AG09309 (cell line): ENCODE measurements around the gene BCAS1.

ENCODE experiments used
- DNase-seq: peaks from one replicate; pipeline ENCODE4 v3.0.0-alpha.2; 2010; ENCODE audit warnings: low read depth
- H3K4me3 ChIP-seq: 2 replicates; pipeline ENCODE4 v1.5.1; 2011; ENCODE audit warnings: mild to moderate bottlenecking, low read depth, low read length, moderate library complexity; ENCODE audit not compliant: control insufficient read depth
- TF ChIP-seq, protein P1 (sequence below): IDR thresholded peaks from 2 replicates; pipeline ENCODE4 v1.5.1; 2011; ENCODE audit warnings: mild to moderate bottlenecking, low read depth, low read length, inconsistent platforms; ENCODE audit not compliant: insufficient read depth, control insufficient read depth; ENCODE audit errors: missing control alignments

BCAS1 gene

DNA sequence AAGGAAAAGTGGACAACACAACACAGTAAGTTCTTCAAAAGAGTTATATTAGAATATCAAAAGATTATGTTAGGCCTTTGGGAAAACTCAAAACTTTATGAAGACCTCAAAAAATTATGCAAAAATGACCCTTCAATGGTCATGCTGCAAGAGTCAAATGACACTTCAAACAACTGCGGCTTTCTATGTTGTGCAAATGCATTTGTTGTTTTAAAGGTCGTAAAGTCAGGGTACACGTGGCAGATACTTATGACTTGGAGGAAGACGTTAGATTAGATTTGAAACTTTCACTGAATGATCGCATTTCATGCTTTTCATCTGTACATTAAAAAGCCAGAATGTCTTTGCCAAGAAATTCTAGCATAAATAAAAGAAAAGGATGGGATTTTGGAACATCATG is 31.4 kb downstream of the BCAS1 start:
- TF ChIP-seq, protein P1, sequence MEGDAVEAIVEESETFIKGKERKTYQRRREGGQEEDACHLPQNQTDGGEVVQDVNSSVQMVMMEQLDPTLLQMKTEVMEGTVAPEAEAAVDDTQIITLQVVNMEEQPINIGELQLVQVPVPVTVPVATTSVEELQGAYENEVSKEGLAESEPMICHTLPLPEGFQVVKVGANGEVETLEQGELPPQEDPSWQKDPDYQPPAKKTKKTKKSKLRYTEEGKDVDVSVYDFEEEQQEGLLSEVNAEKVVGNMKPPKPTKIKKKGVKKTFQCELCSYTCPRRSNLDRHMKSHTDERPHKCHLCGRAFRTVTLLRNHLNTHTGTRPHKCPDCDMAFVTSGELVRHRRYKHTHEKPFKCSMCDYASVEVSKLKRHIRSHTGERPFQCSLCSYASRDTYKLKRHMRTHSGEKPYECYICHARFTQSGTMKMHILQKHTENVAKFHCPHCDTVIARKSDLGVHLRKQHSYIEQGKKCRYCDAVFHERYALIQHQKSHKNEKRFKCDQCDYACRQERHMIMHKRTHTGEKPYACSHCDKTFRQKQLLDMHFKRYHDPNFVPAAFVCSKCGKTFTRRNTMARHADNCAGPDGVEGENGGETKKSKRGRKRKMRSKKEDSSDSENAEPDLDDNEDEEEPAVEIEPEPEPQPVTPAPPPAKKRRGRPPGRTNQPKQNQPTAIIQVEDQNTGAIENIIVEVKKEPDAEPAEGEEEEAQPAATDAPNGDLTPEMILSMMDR, result no peak
- DNase-seq, result no peak
- no peak overlapping the region for H3K4me3 ChIP-seq

DNA sequence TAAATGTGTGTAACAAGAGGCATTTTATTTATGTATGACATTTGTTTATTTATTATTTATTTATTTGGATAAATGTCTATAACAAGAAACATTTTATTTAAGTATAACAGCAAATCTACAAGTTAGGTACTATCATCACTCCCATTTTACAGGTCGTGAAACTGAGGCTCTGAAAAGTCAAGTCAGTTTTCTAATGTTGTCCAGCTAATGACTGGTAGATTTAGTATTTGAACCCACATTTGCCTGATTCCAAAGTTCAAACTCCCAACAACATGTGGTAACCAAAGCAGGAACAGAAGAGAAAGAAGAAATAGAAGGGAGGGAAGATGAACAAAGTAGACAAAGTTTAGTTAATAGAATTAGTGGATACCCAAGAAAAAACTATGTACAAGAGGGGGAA is 32.9 kb downstream of the BCAS1 start:
- no peak overlapping the region for H3K4me3 ChIP-seq
- DNase-seq, result no peak
- TF ChIP-seq, protein P1, result no peak

DNA sequence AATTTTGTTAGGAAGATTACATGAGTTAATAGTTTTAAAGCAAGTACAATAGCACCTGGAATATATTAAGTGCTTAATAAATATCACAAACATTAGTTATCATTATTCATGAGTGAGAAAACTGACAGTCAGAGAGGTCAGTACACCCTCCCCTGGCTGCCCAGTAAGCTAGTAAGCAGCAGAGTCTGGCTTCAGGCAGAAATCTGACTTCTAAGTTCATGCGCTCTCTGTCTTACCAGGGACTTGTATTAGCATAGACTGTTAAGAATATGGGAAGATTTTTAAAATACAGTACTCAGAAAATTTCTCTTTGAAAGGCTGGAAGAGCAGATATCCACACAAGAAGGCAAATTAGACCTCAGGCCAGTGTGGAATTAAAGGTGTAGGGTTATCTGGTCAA is 40.8 kb downstream of the BCAS1 start:
- no peak for DNase-seq
- no peak overlapping the region for H3K4me3 ChIP-seq
- TF ChIP-seq, protein P1, result no peak

DNA sequence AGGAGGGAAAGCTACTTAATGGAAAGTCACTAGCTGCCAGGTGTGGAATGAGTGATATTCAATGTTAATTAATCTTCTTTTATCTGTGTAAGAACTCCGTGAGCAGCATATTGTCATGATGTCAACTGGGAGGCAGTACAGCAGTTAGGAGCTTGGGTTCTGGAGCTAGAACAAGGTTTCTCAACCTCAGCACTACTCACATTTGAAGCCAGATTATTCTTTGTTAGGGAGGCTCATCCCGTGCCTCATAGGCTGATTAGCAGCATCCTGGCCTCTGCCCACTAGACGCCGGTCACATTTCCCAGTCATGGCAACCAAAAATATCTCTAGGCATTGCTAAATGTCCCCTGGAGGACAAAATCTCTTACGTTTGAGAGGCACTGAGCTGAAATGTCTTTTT is 41.2 kb downstream of the BCAS1 start:
- no peak for DNase-seq
- TF ChIP-seq, protein P1, result no peak
- no peak overlapping the region for H3K4me3 ChIP-seq

DNA sequence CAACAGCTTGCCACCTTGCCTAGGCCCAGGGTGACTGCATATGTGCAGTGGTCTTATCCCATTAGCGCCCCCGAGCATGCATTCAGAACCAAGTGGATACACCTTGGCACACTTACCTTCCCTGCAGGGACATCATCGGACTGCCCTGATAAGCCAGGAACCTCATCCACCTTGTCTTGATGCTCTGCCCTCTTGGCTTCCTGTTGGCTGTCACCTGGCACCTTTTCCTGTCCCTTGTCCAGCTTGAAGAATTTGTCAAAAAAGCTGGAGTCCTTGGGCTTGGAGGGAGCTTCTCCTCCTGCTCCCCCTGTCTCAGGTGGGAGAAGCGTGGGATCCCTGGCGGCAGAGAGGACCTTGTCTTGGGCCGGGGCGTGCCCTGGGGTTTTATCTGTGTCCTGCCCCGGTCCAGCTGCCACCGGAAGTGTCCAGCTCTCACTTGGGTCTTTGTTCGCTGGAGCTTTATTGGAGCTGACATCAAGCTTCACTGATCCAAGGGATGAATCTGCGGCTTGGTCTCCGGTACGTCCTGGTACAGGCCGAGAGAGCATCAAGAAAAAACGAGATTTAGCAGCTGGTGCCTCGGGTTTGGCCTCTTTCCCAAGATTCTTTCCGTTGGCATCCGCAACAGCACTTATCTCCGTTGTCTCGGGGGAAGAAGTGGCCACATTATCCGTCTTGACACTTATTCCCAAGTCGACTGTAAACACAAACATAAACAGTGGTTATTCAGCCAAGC is 42.0 kb downstream of the BCAS1 start:
- H3K4me3 ChIP-seq, result no peak overlapping the region
- DNase-seq, result no peak

DNA sequence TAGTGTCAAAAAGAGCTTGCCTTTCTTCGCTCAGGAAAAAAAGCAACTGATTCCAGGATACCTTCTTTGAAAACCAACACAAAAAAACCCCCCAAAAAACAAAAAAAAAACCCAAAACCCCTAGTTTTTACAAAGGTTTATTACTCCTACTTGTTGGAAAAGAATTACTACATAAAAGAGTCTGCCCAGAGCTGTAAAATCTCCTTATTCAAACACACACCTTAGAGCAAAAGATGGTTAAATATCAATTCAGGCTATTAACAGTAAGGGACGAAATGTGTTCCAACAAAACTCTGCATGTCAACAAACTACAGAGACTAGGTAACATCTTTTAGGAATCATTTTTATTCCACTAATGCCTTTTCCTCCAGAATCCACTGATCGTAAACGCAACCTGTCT is 42.7 kb downstream of the BCAS1 start:
- TF ChIP-seq, protein P1, result no peak
- no peak overlapping the region for H3K4me3 ChIP-seq
- no peak for DNase-seq

More for the DNA sequence above, 42.0 kb downstream of the BCAS1 start:
- TF ChIP-seq, protein P1, result no peak
